ENCODE measurements around the gene EMILIN1. TPM values are rescaled to one million over a fixed set of nuclear protein-coding genes. Genes with fewer than 3 reads are reported as not detected.

Gene EMILIN1
- total and polyA plus RNA-seq, 4 donors, result 50.0 to 249 (median 190) TPM

DNA sequence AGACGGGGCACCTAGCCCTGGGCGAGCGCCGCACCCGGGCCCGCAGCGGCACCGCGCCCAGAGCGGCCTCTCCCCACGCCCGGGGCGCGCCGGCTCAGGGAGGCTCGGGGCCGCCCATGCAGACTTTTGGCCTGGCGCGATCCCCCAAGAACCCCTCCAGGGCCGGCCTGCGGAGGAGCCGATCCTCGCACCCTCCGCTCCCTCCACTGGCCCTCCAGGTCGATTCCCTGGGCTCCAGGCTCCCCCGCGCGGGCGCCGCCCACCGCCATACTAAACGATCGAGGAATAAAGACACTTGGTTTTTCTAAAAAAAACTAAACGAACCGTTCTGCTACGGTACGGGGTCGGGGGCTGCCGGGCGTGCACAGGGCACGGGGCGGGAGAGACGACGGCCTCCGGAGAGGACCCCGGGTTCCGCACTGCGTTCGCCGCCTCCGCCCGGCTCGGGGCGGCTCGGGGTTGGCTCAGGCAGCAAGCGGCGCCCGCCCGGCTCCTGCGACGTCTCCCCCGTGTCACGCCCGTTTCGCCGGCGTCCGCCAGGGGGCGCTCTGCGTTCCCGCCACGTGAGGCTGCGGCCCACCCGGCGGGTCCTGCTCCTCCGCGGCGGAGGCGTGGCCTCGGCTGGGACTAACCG lies 7.8 kb downstream of the EMILIN1 start:
- peak; percentile 92 for ATAC-seq (ENCODE audit: low FRiP score)
- H3K27ac ChIP-seq (ENCODE audit: low read depth in 1 of 2, low read length in 2 of 2), result peak overlapping the region in 1 of 2 donors; percentile 70
- no peaks in the 10 kb centered on the region for H3K9me3 ChIP-seq (ENCODE audit: control insufficient read depth, low read length)
- WGBS, 2 donors, result 1 to 2% methylated on average over 66 to 81 of the region's 81 CpGs
- H3K27me3 ChIP-seq (ENCODE audit: control insufficient read depth in 1 of 2, insufficient read depth in 2 of 2, low read length in 1 of 2), result no peaks in the 10 kb centered on the region
- peaks cover 0 to 2% of the 10 kb centered on the region in 2 donors for H3K36me3 ChIP-seq (ENCODE audit: control insufficient read depth in 1 of 2, insufficient read depth in 2 of 2, low read length in 1 of 2)
- H3K4me3 ChIP-seq (ENCODE audit: low read length in 2 of 2), result peak overlapping the region; percentile 21 to 46
- no peaks in the 10 kb centered on the region for H3K4me1 ChIP-seq (ENCODE audit: control insufficient read depth in 1 of 2, insufficient read depth in 2 of 2, low read length in 2 of 2)
- peak; percentile 97 to 99 for DNase-seq
- intact Hi-C loops (cut with DNase I), result loop anchor here (5.0 kb wide), 3 partner anchors 34 to 124 kb away; partner anchors contain the start of genes AGBL5 (in 1 of the 2) and PREB (in 1 of the 2)

DNA sequence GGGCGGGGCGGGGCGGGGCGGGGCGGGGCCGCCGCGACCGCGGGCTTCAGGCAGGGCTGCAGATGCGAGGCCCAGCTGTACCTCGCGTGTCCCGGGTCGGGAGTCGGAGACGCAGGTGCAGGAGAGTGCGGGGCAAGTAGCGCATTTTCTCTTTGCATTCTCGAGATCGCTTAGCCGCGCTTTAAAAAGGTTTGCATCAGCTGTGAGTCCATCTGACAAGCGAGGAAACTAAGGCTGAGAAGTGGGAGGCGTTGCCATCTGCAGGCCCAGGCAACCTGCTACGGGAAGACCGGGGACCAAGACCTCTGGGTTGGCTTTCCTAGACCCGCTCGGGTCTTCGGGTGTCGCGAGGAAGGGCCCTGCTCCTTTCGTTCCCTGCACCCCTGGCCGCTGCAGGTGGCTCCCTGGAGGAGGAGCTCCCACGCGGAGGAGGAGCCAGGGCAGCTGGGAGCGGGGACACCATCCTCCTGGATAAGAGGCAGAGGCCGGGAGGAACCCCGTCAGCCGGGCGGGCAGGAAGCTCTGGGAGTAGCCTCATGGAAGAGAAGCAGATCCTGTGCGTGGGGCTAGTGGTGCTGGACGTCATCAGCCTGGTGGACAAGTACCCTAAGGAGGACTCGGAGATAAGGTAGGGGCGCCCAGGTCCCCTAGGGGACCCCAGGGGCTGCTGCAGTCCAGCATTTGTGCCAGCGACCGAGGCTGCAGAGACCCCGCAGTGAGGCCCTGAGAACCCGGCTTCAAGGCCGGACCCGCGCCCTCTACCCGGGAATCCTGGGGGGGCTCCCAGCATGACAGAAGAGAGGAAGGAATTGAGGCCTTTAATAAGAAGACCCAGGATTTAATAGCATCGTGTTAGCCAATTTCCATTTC lies 8.5 kb downstream of the EMILIN1 start, which contains the start of gene KHK:
TSS of gene KHK (plus strand) at position 49 of the 870 bp plus-strand sequence. CDS start at position 537, 488 bp downstream.
- H3K9me3 ChIP-seq (ENCODE audit: control insufficient read depth, low read length), result no peaks in the 10 kb centered on the region
- H3K36me3 ChIP-seq (ENCODE audit: control insufficient read depth in 1 of 2, insufficient read depth in 2 of 2, low read length in 1 of 2), result peaks cover 0 to 2% of the 10 kb centered on the region in 2 donors
- no peaks in the 10 kb centered on the region for H3K27me3 ChIP-seq (ENCODE audit: control insufficient read depth in 1 of 2, insufficient read depth in 2 of 2, low read length in 1 of 2)
- intact Hi-C loops (cut with DNase I), result loop anchor here (5.0 kb wide), 3 partner anchors 35 to 125 kb away; partner anchors contain the start of genes AGBL5 (in 1 of the 2) and PREB (in 1 of the 2)
- 7 to 9% methylated on average over 50 to 54 of the region's 54 CpGs for WGBS, 2 donors
- H3K4me1 ChIP-seq (ENCODE audit: control insufficient read depth in 1 of 2, insufficient read depth in 2 of 2, low read length in 2 of 2), result no peaks in the 10 kb centered on the region
- H3K27ac ChIP-seq (ENCODE audit: low read depth in 1 of 2, low read length in 2 of 2), result peak within 1 kb of the TSS in 1 of 2 donors; percentile 70
- ATAC-seq (ENCODE audit: low FRiP score) (peak; percentile 3), DNase-seq (peak; percentile 75 to 85)
- peak within 1 kb of the TSS; percentile 21 to 56 for H3K4me3 ChIP-seq (ENCODE audit: low read length in 2 of 2)

DNA sequence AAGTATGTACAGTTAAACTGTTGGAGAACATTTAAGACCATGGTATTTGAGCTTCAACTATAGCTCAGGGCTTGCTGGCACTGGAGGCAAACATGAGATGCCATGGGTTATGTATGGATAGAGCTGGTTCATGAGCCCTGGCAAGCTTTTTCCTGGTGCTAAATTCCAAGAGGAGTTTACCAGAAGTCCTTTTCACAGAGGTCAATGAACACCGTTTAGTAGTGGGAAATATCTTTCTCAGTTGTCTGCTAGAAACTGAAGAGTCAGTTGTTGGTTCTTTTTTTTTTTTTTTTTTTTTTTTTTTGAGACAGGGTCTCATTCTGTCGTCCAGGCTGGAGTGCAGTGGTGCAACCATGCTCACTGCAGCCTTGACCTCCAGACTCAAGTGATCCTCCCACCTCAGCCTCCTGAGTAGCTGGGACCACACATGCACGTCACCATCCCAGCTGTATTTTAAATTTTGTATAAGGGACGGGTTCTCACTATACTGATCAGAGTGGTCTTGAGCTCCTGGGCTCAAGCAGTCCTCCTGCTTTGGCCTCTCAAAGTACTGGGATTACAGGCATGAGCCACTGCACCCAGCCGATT lies 9.5 kb downstream of the EMILIN1 start:
- H3K4me1 ChIP-seq (ENCODE audit: control insufficient read depth in 1 of 2, insufficient read depth in 2 of 2, low read length in 2 of 2), result no peaks in the 10 kb centered on the region
- no peak overlapping the region for H3K27ac ChIP-seq (ENCODE audit: low read depth in 1 of 2, low read length in 2 of 2)
- WGBS, 2 donors, result 81 to 82% methylated on average over 5 of the region's 5 CpGs
- no peaks in the 10 kb centered on the region for H3K27me3 ChIP-seq (ENCODE audit: control insufficient read depth in 1 of 2, insufficient read depth in 2 of 2, low read length in 1 of 2)
- H3K9me3 ChIP-seq (ENCODE audit: control insufficient read depth, low read length), result no peaks in the 10 kb centered on the region
- ATAC-seq (ENCODE audit: low FRiP score), result no peak
- DNase-seq, result no peak
- H3K36me3 ChIP-seq (ENCODE audit: control insufficient read depth in 1 of 2, insufficient read depth in 2 of 2, low read length in 1 of 2), result no peaks in the 10 kb centered on the region
- no peak overlapping the region for H3K4me3 ChIP-seq (ENCODE audit: low read length in 2 of 2)
- intact Hi-C loops (cut with DNase I), result loop anchor here (5.0 kb wide), 3 partner anchors 36 to 126 kb away; partner anchors contain the start of genes AGBL5 (in 1 of the 2) and PREB (in 1 of the 2)

DNA sequence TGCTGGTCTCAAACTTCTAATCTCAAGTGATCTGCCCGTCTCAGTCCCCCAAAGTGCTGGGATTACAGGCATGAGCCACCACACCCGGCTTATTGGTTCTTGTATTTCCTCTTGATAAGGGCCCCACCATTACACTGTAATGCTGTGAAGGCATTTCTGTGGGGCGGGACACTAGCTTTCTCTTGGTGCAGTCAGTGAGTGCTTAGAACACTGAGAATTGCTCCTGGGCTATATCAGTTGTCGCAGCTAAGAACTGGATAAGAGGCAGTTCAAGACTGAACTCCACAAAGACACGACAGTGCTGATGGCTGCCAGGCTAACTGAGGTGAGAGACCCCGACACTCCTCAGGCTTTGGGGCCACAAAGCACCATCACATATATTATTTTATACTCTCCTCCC lies 10.2 kb downstream of the EMILIN1 start:
- Histone ChIP-seq H3K4me1 (ENCODE audit: control insufficient read depth in 1 of 2, insufficient read depth in 2 of 2, low read length in 2 of 2) (no peaks in the 10 kb centered on the region), H3K36me3 (ENCODE audit: control insufficient read depth in 1 of 2, insufficient read depth in 2 of 2, low read length in 1 of 2) (no peaks in the 10 kb centered on the region), H3K4me3 (ENCODE audit: low read length in 2 of 2) (no peak overlapping the region), H3K27me3 (ENCODE audit: control insufficient read depth in 1 of 2, insufficient read depth in 2 of 2, low read length in 1 of 2) (no peaks in the 10 kb centered on the region), H3K27ac (ENCODE audit: low read depth in 1 of 2, low read length in 2 of 2) (no peak overlapping the region), H3K9me3 (ENCODE audit: control insufficient read depth, low read length) (no peaks in the 10 kb centered on the region)
- no peak for ATAC-seq (ENCODE audit: low FRiP score)
- 92 to 94% methylated on average over 6 of the region's 6 CpGs for WGBS, 2 donors
- intact Hi-C loops (cut with DNase I), result loop anchor here (5.0 kb wide), 3 partner anchors 36 to 126 kb away; partner anchors contain the start of genes AGBL5 (in 1 of the 2) and PREB (in 1 of the 2)
- DNase-seq, result no peak

DNA sequence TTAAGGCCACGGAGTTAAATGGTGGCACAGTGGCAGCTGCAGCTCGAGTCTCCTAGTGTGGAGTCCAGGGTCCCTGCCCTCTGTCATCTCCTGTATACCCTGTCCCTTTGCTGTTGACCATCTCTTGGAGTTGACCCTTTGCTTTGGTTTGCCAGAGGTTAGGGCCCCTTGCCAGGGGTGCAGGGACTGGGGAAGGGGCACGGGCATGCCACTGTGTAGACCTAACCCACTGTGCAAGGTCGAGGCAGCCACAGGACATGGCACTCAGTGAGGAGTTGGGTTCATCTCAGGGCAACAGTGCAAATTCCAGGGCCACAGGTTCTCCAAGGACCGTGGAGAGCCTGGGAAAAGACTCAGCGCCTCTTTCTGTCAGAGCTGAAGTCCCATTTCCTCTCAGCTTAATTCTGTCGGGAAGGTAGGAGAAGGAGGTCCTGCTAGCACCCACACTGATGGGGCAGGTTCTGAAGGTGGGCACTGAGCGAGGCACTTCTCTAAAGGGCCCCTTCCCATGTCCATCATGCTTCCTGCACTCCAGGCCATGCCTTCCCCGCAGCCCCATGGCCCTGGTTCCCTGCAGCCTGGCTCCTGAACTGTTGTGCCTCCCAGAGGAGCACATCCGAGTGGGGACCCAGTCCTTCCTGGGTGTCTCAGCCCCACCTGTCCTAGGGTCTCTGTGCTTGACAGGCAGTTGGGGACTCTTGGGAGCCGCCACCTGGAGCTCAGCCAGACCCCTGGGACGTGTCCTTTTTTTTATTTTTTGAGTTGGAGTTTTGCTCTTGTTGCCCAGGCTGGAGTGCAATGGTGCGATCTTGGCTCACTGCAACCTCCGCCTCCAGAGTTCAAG lies 10.9 kb downstream of the EMILIN1 start:
- Histone ChIP-seq H3K4me1 (ENCODE audit: control insufficient read depth in 1 of 2, insufficient read depth in 2 of 2, low read length in 2 of 2) (no peaks in the 10 kb centered on the region), H3K27me3 (ENCODE audit: control insufficient read depth in 1 of 2, insufficient read depth in 2 of 2, low read length in 1 of 2) (no peaks in the 10 kb centered on the region), H3K4me3 (ENCODE audit: low read length in 2 of 2) (no peak overlapping the region), H3K27ac (ENCODE audit: low read depth in 1 of 2, low read length in 2 of 2) (no peak overlapping the region), H3K9me3 (ENCODE audit: control insufficient read depth, low read length) (no peaks in the 10 kb centered on the region), H3K36me3 (ENCODE audit: control insufficient read depth in 1 of 2, insufficient read depth in 2 of 2, low read length in 1 of 2) (no peaks in the 10 kb centered on the region)
- no peak for ATAC-seq (ENCODE audit: low FRiP score)
- 89 to 91% methylated on average over 14 of the region's 14 CpGs for WGBS, 2 donors
- intact Hi-C loops (cut with DNase I), result loop anchor here (5.0 kb wide), 3 partner anchors 37 to 127 kb away; partner anchors contain the start of genes AGBL5 (in 1 of the 2) and PREB (in 1 of the 2)
- no peak for DNase-seq

DNA sequence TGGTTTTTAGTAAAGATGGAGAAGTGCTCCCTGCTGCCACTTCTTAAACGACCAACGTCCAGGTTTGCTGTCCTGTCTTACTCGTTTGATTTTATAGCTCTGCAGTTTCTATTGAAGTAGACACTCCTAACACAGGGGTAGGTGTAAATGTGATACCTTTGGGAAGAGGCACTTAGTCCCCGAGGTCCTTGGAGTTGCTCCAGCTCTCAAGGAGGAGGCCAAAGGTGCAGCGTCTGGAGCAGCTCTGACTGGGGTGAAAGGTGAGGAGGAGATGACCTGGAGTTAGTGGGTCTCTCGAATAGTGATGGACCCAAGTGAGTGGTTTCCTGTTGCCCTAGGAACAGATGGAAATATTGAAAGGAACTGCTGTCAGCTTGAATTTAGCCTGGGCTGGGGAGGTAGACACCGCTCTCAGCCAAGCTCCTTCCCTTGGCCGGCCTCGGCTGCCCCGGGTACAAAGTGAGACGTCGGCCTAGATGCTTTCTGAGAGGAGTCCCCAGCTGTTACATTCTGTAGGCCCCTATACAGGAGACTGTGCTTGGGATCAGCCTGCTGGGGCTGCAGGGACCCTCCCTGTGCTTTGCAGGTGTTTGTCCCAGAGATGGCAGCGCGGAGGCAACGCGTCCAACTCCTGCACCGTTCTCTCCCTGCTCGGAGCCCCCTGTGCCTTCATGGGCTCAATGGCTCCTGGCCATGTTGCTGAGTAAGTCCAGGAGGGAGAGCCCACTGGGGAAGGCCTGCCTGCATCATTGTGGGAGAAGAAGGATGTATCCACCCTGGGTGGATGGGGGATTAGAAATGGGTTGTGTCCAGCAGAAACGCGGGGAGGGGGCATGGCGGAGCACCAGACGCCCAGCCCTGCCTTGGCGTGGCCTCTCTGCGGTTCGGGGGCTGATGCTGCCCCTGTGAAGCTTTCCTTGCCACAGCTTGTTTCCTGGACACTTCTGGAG lies 13.6 kb downstream of the EMILIN1 start:
- DNase-seq, result peak in 1 of 2 donors; percentile 62
- Histone ChIP-seq H3K4me1 (ENCODE audit: control insufficient read depth in 1 of 2, insufficient read depth in 2 of 2, low read length in 2 of 2) (no peaks in the 10 kb centered on the region), H3K27me3 (ENCODE audit: control insufficient read depth in 1 of 2, insufficient read depth in 2 of 2, low read length in 1 of 2) (no peaks in the 10 kb centered on the region), H3K27ac (ENCODE audit: low read depth in 1 of 2, low read length in 2 of 2) (no peak overlapping the region), H3K4me3 (ENCODE audit: low read length in 2 of 2) (no peak overlapping the region), H3K36me3 (ENCODE audit: control insufficient read depth in 1 of 2, insufficient read depth in 2 of 2, low read length in 1 of 2) (no peaks in the 10 kb centered on the region), H3K9me3 (ENCODE audit: control insufficient read depth, low read length) (no peaks in the 10 kb centered on the region)
- intact Hi-C loops (cut with DNase I), result loop anchor here in 1 of 2 donors (10.0 kb wide), 1 partner anchor 103 kb away; no protein-coding TSS in a partner anchor
- ATAC-seq (ENCODE audit: low FRiP score), result no peak
- WGBS, 2 donors, result 81 to 83% methylated on average over 25 of the region's 25 CpGs

DNA sequence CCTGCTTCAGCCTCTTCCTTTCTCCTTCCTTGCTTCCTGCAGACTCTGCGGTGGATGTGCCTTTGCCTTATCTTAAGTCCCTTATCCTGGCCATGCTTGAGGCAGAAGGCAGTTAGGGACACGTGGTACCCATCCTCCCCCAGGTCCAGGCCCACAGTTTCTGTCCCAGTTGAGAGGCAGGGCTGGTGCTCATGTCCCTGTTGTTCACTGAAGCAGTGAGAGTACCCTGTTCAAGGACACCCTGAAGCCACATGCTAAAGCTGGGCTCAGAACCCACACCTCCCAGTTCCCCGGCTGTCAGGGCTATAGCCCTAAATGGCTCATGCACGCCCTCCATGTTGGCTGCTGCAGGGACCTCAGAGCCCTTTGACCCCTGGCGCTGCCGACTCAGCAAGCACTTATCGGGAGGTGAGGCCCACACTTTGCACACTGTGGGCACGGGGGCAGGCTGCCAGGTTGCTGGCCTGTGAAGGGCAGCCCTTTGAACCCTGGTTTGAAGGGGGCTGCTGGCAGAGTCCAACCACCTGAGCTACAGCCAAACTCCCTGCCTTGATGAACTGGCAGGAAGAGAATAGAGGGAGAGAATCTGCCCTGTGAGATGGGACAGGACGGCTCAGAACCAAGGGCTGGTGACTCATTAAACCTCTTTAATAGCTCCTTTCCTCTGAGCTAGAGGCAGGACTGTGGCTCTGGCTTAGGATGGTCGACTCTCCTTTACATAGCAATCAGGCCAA lies 14.4 kb downstream of the EMILIN1 start:
- peak in 1 of 2 donors; percentile 58 for DNase-seq
- Histone ChIP-seq H3K9me3 (ENCODE audit: control insufficient read depth, low read length) (no peaks in the 10 kb centered on the region), H3K27ac (ENCODE audit: low read depth in 1 of 2, low read length in 2 of 2) (no peak overlapping the region), H3K4me1 (ENCODE audit: control insufficient read depth in 1 of 2, insufficient read depth in 2 of 2, low read length in 2 of 2) (no peaks in the 10 kb centered on the region), H3K4me3 (ENCODE audit: low read length in 2 of 2) (no peak overlapping the region), H3K36me3 (ENCODE audit: control insufficient read depth in 1 of 2, insufficient read depth in 2 of 2, low read length in 1 of 2) (no peaks in the 10 kb centered on the region), H3K27me3 (ENCODE audit: control insufficient read depth in 1 of 2, insufficient read depth in 2 of 2, low read length in 1 of 2) (no peaks in the 10 kb centered on the region)
- ATAC-seq (ENCODE audit: low FRiP score), result no peak
- 75 to 84% methylated on average over 9 to 10 of the region's 10 CpGs for WGBS, 2 donors
- intact Hi-C loops (cut with DNase I), result loop anchor here in 1 of 2 donors (10.0 kb wide), 1 partner anchor 102 kb away; no protein-coding TSS in a partner anchor

Data from aorta (tissue), 5 donors.